Umbilical cord (tissue), 2 donors: ENCODE data around the gene MACF1. TPM values are rescaled to one million over a fixed set of nuclear protein-coding genes. Genes with fewer than 3 reads are reported as not detected.
A peak's percentile ranks its signal among the peaks of the same experiment; 100 is the strongest.

ENCODE experiments used
- DNase-seq: peaks from one replicate; pipeline ENCODE4 v3.0.0-alpha.2; 2015; ENCODE audit warnings: low spot score
- total RNA-seq: library from RNA; depleted of rRNA; stranded (reverse); fragments of >200 nt; gene quantifications from one replicate; pipeline ENCODE4 v1.2.3, GENCODE V29; 2014; ENCODE audit warnings: low replicate concordance; ENCODE audit not compliant: insufficient read depth

Gene MACF1
- total RNA-seq, 1 donor from 2014 or later: 584 TPM

DNA sequence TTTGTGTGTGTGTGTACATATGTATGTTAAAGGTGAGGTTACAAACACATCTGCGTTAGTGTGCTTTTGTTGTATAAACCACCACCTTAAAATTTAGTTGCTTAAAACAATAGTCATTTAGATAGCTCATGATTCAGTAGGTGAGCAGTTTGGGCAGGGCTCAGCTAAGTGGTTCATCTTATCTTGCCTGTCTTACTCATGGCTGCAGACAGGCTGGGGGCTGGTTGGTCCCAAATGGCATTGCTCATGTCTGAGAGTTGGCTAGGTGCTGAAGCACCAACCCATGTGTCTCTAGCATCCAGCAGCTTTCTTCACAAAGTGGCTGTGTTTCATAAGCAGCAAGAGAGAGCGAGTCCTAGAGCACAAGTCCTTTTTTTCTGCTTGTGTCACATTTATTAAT lies 91.4 kb downstream of the MACF1 start:
- DNase-seq: no peak

DNA sequence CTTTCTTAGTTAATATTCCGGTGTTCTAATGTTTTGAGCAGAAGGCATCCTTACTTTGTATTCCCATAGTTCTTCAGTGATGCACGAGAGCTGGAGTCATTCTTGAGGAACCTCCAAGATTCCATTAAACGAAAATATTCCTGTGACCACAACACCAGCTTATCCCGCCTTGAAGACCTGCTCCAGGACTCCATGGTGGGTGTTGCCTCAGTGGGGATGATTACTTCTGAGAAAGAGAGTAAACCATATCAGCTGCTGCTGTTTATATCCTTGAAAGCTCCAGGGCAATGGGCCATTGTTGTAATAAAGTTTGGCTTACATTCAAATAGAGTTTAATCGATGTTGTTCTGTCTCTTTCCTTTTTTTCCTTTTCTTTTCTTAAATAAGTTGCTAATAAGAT lies 93.1 kb downstream of the MACF1 start:
- DNase-seq: no peak

DNA sequence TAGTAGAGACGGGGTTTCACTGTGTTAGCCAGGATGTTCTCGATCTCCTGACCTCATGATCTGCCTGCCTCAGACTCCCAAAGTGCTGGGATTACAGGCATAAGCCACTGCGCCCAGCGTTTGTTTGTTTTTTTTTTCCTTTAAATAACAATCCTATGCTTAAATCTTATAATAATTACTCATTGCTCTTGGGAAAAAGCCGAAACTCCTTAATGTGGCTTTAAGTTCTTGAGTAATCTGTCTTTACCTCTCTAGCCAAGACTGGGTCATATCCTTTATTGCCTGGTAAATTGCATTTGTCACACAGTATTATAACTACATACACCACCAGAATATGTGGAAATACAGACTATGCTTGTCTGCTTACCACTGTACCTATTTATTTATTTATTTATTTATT lies 97.1 kb downstream of the MACF1 start:
- no peak for DNase-seq

DNA sequence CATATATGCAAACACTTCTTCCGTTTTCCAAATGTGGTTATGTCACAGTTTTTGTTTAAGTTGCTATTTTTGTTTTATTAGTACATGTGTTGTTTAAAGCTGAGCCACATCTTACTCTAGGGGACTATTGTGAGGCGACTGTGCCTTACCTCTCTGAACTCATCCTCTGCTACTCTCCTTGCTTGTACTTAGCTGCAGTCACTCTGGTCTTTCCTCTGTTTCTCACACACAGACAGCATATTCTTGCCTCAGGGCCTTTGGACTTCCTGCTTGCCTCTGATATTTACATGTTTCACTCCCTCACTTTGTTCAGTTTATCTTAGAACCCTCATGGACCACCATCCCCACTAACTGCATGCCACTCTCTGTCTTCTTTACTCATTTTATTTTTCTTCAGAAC lies 101.1 kb downstream of the MACF1 start:
- no peak for DNase-seq

- DNase-seq: no peak
Measured at GRCh38 chr1:39310015-39310414, 105.5 kb downstream of the MACF1 start.

GRCh38 chr1:39310691-39311090 lies 106.2 kb downstream of the MACF1 start:
- no peak for DNase-seq

- no peak for DNase-seq
Measured at GRCh38 chr1:39317111-39317510, 112.6 kb downstream of the MACF1 start.

DNA sequence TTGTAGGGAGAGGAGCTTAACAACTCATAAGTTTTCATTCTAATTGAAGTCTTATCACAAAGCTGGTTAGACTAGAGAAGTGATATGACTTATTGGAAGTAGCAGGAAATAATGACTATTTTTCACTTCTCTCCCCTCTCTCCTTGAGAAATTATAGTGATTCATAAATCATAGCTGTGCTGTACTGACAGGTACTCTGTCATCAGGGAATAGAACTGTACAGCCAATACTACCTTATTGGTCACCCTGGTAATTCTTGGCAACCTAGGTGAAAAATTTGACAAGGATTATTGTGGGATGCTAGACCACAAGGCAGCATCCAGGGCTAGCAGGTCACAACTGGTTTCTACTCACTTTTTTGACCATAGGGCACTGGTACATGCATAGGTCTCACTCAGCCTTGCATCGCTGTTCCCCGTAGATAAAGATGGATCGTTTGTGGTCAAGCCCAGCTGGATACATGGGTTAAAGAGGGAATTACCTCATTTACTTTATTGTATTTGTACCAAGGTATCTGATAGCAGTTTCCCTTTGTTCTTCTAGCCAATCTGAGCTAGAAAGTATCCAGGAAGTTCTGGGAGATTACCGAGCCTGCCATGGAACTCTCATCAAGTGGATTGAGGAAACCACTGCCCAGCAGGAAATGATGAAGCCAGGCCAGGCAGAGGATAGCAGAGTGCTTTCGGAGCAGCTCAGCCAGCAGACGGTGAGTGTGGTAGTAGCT lies 113.6 kb downstream of the MACF1 start:
- peak; percentile 22 for DNase-seq

- DNase-seq: no peak
Measured at GRCh38 chr1:39321979-39322378, 117.5 kb downstream of the MACF1 start.

DNA sequence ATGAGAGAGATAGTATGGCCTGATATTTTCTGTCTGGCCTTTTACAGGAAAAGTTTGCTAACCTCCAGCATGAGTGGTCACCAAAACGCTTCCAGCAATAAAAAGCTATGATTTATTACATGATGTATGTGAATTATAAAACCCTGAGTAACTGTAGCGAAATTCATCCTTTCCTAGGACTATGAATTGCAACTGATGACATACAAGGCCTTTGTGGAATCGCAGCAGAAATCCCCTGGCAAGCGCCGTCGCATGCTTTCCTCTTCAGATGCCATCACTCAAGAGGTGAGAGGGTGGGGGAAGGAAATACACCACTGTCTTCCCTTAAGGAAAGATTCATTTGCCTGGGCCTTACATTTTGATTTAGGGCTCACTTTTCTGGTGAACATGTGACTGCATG lies 117.9 kb downstream of the MACF1 start:
- DNase-seq: no peak

- no peak for DNase-seq
Measured at GRCh38 chr1:39324888-39325287, 120.4 kb downstream of the MACF1 start.

GRCh38 chr1:39326836-39327235 lies 122.3 kb downstream of the MACF1 start:
- no peak for DNase-seq

- DNase-seq: peak; percentile 16
Measured at GRCh38 chr1:39328095-39328494, 123.6 kb downstream of the MACF1 start.

- DNase-seq: peak; percentile 86
Measured at GRCh38 chr1:39328586-39329121, 124.2 kb downstream of the MACF1 start.

DNA sequence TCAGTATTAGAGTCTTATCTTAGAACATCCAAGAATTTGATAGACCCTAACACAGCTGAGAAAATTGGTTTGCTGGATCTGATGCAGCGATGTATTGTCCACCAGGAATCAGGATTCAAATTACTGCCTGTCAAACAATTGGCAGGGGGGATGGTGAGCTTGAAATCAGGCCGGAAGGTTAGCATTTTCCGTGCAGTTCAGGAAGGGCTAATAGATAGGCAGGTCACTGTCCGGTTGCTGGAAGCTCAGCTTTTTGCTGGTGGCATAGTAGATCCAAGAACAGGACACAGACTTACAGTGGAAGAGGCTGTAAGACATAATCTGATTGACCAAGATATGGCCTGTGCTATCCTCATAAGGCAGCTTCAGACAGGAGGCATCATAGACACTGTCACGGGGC lies 127.2 kb downstream of the MACF1 start:
- no peak for DNase-seq

DNA sequence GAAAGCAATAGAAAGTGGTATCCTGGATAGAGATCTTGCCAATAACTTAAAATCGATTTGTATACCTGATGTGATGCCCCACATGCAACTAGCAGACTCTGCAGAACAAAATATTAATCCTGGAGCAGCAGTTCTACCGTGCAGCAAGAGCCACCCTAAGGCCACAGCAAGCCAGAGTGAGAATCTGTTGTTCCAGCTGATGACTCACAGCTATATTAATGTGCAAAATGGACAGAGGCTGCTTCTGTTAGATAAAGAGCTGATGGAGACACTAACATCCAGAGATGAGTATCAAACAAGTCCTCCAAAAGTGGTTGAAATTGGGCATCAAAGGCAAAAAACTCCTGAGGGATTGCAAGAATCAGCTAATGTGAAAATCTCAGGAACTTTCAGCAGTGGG lies 127.8 kb downstream of the MACF1 start:
- no peak for DNase-seq

DNA sequence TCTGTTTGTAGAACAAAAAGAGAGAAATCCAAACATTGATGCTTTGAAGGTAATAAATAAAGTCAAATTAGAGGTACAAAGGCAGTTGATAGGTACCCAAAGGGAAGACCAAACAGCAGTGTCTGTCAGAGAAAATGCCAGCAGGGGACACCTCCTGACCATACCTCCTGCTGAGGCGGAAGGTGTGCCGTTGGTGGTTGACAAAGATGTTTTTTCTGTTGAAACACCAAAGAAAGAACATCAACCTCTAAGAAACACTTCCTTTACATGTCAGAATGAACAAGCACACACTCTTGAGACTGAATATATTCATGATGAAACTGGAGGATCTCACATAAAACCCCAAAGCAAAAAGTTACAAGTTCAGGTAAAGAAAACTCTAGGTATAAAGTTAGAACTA lies 128.3 kb downstream of the MACF1 start:
- no peak for DNase-seq

DNA sequence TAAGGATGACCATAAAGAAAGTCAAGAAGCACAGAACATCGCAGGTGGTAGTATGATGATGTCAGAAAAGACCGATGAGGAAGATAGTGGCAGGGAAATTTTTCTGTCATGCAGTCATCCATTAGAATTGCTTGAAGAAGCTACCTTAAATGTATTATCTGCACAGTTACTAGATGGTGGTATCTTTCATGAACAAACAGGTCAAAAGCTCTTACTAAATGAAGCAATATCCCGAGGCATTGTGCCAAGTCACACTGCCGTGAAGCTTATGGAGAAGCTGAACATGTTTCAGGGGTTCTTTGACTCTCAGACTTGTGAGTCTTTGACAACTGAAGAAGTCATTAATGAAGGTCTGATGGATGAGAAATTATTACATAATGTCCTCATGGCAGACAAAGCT lies 128.8 kb downstream of the MACF1 start:
- peak; percentile 25 for DNase-seq

DNA sequence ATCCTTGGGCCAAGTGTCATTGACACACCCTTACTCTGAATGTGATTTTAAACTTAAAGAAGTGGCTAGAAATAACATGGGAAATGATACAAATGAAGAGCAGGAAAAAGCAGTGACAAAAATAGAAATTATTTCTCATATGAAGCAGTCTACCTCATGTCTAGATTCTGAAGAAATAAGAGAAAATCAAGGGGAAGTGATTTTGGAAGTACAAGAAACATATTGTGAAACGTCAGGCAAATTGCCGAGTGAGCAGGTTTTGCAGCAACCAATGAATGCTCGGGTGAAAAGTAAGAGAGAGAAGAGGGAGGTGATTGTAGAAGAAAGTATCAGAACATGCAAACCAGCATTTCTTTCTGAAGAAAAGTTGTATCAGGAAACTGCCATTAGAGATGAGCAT lies 130.7 kb downstream of the MACF1 start:
- peak; percentile 61 for DNase-seq

DNA sequence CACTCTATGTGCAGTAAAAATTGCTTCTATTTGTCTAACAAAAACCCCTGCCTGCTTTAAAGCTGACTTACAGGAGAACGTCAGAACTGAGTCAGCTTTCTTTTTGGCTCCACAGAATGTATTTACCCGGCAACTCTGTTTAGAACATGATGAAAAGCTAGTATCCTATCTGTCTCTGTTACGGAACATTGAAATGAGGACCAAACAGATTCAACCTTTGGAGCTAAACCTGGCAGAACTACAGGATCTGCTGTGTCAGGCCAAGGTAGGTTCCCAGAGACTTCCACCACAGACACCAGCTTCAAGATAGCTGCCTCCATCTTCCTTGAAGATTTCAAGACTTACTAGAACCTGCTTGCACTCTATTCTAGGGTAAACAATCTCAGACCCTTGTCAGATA lies 132.6 kb downstream of the MACF1 start:
- DNase-seq: peak; percentile 28

GRCh38 chr1:39342776-39343175 lies 138.3 kb downstream of the MACF1 start:
- DNase-seq: no peak

DNA sequence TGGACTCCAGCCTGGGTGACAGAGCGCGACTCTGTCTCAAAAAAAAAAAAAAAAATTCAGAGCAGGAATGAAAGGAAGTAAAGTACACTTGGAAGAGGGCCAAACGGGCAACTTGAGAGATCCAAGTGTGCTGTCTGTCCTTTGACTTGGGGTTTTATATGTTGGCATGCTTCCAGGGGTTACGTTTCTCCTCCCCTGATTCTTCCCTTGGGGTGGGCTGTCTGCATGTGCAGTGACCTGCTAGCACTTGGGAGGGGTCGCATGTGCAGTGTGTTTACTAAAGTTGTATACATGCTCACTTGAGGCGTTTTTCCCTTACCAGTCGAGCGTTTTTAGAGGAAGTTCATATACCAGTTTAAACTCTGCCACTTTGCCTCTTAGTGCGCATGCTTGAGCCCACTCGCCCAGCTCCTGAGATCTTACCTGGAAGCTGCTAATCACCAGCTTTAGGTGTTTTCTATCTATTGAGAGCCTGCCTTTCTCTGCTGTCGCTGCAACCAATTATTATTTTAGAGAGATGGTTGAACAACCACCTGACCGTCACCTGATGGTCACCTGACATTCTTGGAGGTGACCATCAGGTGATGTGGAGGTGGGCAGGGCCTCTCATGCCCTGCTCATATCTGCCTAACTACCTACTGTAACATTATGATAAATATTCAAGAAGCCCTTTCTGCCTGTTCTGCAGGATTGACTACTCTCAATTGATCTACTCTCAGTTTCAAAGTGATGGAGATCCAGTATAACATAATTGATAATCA lies 140.1 kb downstream of the MACF1 start:
- no peak for DNase-seq

- DNase-seq: no peak
Measured at GRCh38 chr1:39346872-39347271, 142.4 kb downstream of the MACF1 start.
